Sigmoid colon (tissue), 4 donors: ENCODE data around the gene LRP11.

Source experiments
- POLR2A ChIP-seq, 2 donors: fragments of 450-650 bp; IDR thresholded peaks; one replicate each; pipeline ENCODE4 v1.6.1; 2016; ENCODE audit warnings: antibody characterized with exemption in 2 of 2, mild to moderate bottlenecking in 2 of 2, moderate library complexity in 2 of 2
- POLR2AphosphoS5 ChIP-seq, 4 donors: sonication (generic); formaldehyde crosslinking; IDR thresholded peaks; one replicate each; pipeline ENCODE4 v1.6.1; 2017; ENCODE audit warnings: antibody characterized with exemption in 4 of 4
- TF ChIP-seq, protein P1 (sequence below), 4 experiments: fragments of 450-650 bp in 3 of 4; fragments of 200-600 bp in 1 of 4; IDR thresholded peaks; one replicate each; pipeline ENCODE4 v1.5.1; 2016 to 2019; ENCODE audit warnings: antibody characterized with exemption in 4 of 4, mild to moderate bottlenecking in 3 of 4, moderate library complexity in 2 of 4

DNA sequence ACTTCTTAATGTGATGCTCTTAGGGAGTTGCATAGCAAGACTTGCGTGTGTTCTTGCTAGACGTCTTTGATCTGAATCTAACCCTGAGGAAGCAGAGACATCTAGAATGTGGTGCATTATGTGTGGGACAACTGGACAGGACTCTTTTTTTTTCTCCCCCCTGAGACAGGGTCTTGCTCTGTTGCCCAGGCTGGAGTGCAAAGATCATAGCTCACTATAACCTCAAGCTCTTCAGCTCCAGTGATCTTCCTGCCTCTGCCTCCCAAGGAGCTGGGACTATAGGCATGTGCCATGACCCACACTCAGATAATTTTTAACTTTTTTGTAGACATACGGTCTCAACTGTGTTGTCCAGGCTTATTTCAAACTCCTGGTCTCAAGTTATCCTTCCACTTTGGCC lies 80.6 kb downstream of the LRP11 start:
- TF ChIP-seq, protein P1, sequence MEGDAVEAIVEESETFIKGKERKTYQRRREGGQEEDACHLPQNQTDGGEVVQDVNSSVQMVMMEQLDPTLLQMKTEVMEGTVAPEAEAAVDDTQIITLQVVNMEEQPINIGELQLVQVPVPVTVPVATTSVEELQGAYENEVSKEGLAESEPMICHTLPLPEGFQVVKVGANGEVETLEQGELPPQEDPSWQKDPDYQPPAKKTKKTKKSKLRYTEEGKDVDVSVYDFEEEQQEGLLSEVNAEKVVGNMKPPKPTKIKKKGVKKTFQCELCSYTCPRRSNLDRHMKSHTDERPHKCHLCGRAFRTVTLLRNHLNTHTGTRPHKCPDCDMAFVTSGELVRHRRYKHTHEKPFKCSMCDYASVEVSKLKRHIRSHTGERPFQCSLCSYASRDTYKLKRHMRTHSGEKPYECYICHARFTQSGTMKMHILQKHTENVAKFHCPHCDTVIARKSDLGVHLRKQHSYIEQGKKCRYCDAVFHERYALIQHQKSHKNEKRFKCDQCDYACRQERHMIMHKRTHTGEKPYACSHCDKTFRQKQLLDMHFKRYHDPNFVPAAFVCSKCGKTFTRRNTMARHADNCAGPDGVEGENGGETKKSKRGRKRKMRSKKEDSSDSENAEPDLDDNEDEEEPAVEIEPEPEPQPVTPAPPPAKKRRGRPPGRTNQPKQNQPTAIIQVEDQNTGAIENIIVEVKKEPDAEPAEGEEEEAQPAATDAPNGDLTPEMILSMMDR (IDR thresholded peaks at IDR 0.05), result no peak
- no peak for TF ChIP-seq POLR2AphosphoS5 (IDR thresholded peaks at IDR 0.05)
- TF ChIP-seq POLR2A (IDR thresholded peaks at IDR 0.05), result no peak
